H1 (cell line): ENCODE data around the gene ARHGAP26. TPM values are rescaled to one million over a fixed set of nuclear protein-coding genes. Genes with fewer than 3 reads are reported as not detected.

Source experiments
- RXRA ChIP-seq: IDR thresholded peaks from 2 replicates; pipeline ENCODE4 v1.6.1; 2011; ENCODE audit warnings: low read depth, mild to moderate bottlenecking, low read length, moderate library complexity; ENCODE audit not compliant: insufficient read depth
- polyA plus RNA-seq, 7 experiments: library from polyadenylated mRNA; depleted of rRNA in 3 of 7; stranded (reverse) in 5 of 7; unstranded in 2 of 7; fragments of >200 nt in 5 of 7; fragments of 200-250 nt in 2 of 7; gene quantifications; 1 replicate in 5 of 7; 2 replicates in 1 of 7; 4 replicates in 1 of 7; pipeline versions ENCODE4 v1.2.1 to v1.2.3, GENCODE V29; 2011 to 2013; ENCODE audit warnings: missing spikeins in 2 of 7, mixed read lengths in 2 of 7
- total RNA-seq: library from RNA; stranded (reverse); fragmentation: NEBNext Ultra II Directional; extraction: Animal tissue kit (Norgen Biotek cat#: 25700); gene quantifications from 2 replicates; pipeline ENCODE4 v1.2.1, GENCODE V29; 2021

ARHGAP26 gene
- total and polyA plus RNA-seq, 2 of the 8 experiments (the other 6 are each of a cell fraction or from before 2014, with no cell fraction given): 7.1 to 24.8 TPM

DNA sequence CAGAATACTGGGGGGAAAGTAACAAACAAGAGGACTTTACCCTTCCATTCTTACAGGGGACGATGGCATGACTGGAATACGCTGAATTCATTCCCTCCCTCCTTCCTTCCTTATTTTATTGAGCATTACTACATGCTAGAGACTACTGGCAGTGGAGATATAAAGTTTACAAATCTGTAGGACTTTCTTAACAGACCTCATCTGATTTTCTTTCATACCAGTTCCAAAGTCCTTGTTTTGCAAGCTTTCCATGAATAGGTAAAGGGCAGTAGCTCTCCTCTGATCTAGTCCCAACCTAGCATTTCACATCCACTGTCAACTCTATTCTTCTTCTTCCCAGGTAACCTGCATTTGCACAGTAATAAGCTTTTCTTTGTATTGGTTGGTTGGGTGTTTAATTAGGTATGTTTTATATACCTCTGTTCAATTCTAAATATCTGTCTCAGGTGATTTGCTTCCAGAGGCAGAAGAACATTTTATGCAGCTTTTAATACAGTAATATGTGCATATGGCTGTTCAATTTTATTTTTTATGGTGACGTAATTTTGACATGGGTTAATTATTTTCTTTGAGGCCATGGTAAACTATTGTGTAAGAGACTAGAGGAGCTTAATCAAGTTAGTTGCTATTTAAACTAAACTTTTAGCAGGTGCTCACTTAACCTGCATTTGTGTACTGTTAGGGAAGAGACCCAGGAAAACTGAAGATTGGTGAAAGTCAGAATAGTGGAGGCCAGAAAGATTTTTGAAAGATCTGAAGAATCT lies 150.9 kb downstream of the ARHGAP26 start (continued):
- no peak for TF ChIP-seq RXRA
